PC-9 (cell line): ENCODE results near the gene PLD5.

Experiments used
- EZH2 ChIP-seq: fragments of 200-600 bp; sonication (generic); IDR thresholded peaks from 2 replicates; pipeline ENCODE4 v1.8.0; 2017; ENCODE audit warnings: antibody characterized with exemption, low read depth
- TF ChIP-seq, protein P1 (sequence below): fragments of 200-600 bp; sonication (generic); conservative IDR thresholded peaks from 2 replicates; pipeline ENCODE4 v1.6.1; 2017; ENCODE audit warnings: mixed run types, antibody characterized with exemption, mild to moderate bottlenecking, moderate library complexity

DNA sequence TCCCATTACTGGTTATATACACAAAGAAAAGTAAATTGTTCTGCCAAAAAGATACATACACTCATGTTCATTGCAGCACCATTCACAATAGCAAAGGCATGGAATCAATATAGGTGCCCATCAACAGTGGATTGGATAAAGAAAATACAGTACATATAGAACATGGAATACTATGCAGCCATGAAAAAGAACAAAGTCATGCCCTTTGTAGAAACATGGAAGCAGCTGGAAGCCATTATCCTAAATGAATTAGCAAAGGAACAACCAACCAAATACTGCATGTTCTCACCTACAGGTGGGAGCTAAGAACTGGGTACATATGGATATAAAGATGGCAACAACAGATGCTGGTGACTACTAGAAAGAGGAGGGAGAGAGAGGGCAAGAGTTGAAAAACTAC, 132.6 kb downstream of the PLD5 start:
- TF ChIP-seq, protein P1, sequence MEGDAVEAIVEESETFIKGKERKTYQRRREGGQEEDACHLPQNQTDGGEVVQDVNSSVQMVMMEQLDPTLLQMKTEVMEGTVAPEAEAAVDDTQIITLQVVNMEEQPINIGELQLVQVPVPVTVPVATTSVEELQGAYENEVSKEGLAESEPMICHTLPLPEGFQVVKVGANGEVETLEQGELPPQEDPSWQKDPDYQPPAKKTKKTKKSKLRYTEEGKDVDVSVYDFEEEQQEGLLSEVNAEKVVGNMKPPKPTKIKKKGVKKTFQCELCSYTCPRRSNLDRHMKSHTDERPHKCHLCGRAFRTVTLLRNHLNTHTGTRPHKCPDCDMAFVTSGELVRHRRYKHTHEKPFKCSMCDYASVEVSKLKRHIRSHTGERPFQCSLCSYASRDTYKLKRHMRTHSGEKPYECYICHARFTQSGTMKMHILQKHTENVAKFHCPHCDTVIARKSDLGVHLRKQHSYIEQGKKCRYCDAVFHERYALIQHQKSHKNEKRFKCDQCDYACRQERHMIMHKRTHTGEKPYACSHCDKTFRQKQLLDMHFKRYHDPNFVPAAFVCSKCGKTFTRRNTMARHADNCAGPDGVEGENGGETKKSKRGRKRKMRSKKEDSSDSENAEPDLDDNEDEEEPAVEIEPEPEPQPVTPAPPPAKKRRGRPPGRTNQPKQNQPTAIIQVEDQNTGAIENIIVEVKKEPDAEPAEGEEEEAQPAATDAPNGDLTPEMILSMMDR, result no peak
- no peak for TF ChIP-seq EZH2
